MM.1S (cell line): Measurements from ENCODE around the gene SKAP2.

ENCODE experiments used
- CTCF ChIP-seq: fragments of 300-600 bp; sonication (generic); IDR thresholded peaks from 2 replicates; pipeline ENCODE4 v1.5.1; 2016; ENCODE audit warnings: antibody characterized with exemption, low read length, mixed read lengths
- EZH2 ChIP-seq: fragments of 300-600 bp; sonication (generic); optimal IDR thresholded peaks from 2 replicates; pipeline ENCODE3; 2017; ENCODE audit warnings: low read depth, mild to moderate bottlenecking, antibody characterized with exemption, low read length, mixed read lengths

DNA sequence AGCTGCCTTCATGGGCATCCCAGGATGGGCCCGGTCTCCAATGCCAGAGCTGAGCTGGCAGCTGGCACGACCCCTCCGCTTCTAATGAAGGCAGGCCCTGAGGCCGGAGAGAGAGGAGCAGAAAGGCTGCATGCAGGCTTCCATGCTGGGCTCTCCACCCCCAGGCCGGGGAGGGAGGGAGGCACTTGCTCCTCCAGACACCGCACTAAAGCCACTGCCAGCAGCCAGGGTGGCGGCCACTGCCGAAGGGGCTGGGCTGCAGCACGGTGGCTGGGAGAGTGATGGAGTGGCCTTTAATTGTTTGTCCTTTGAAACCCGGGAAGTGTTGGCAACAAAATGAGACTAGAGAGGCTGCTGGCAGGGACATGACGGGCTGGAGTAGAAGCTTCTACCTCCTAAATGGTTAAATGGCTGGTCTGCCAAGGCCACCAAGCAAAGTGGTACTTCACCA is 236.5 kb downstream of the SKAP2 start:
- TF ChIP-seq CTCF (no peak), EZH2 (no peak)
